HAP-1 (cell line): ENCODE results near the gene RXRA.
"Not testable (repeated sequence)": the region's sequence is repeated elsewhere in the genome, so short reads cannot be mapped to it uniquely, and the experiment has no call there.

Experiments used
- DNase-seq, 2 experiments: peaks; one replicate each; pipeline ENCODE4 v3.0.0-alpha.2; 2016 to 2020; ENCODE audit warnings: low spot score in 2 of 2
- H3K27me3 ChIP-seq: fragments of 250-450 bp; sonication (Bioruptor Pico); 2 replicates; pipeline ENCODE4 v1.5.1; 2020; ENCODE audit warnings: low read depth, mild to moderate bottlenecking, moderate library complexity
- H3K36me3 ChIP-seq: fragments of 250-450 bp; sonication (Bioruptor Pico); replicated peaks from 2 replicates; pipeline ENCODE4 v1.5.1; 2020; ENCODE audit warnings: mild to moderate bottlenecking
- H3K4me1 ChIP-seq: fragments of 250-450 bp; sonication (Bioruptor Pico); 2 replicates; pipeline ENCODE4 v1.5.1; 2020; ENCODE audit warnings: mild to moderate bottlenecking
- H3K4me3 ChIP-seq: fragments of 250-450 bp; sonication (Bioruptor Pico); 2 replicates; pipeline ENCODE4 v1.5.1; 2020; ENCODE audit warnings: mild to moderate bottlenecking, moderate library complexity
- H3K9me3 ChIP-seq: fragments of 250-450 bp; sonication (Bioruptor Pico); 2 replicates; pipeline ENCODE4 v1.5.1; 2020; ENCODE audit warnings: mild to moderate bottlenecking, moderate library complexity
- in situ Hi-C: fragments of 300-500 bp; cut with MboI; formaldehyde crosslinking; loops from 3 replicates; pipeline ENCODE4 v1.14.3; 2020; ENCODE audit warnings: low sequenced_read_pairs, inconsistent platforms, mixed read lengths

Gene RXRA

DNA sequence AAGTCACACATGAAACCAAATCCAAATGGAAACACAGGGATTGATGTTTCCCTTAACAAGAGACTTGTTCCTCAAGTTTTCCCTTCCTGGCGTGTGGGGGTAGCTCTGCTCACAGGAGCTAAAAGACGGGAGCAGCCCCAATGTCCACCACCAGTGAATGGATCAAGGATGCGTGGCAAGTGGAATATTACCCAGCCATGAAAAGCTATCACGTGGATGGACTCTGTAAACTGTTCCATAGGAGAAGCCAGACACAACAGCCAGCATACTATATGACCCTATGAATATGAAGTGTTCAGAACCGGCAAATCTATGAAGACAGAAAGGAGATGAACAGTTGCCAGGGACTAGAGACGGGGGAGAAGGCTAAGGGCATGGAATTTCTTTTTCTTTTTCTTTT, 28.3 kb upstream of the RXRA start:
- no peak for DNase-seq
- Histone ChIP-seq H3K9me3 (no peaks in the 10 kb centered on the region), H3K27me3 (no peaks in the 10 kb centered on the region), H3K4me3 (no peak overlapping the region), H3K36me3 (no peaks in the 10 kb centered on the region), H3K4me1 (no peaks in the 10 kb centered on the region)
- in situ Hi-C loops: no loop called here

DNA sequence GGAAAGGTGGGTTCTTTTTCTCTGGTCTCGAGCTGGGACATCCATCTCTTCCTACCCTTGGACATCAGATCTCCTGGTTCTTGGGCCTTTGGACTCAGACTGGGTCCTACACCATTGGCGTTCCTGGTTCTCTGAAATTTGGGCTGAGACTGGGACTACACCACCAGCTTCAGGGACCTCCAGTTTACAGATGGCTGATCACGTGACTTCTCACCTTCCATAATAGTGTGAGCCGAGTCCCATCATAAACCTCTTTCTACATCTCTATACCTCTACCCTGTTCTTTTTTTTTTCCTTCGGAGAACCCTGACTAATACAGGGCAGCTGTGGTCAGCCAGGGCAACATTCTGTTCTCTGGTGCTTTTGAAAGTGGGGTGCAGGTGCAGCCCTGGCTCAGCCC, 27.2 kb upstream of the RXRA start:
- no peaks in the 10 kb centered on the region for H3K4me1 ChIP-seq
- H3K27me3 ChIP-seq: no peaks in the 10 kb centered on the region
- in situ Hi-C loops: no loop called here
- no peak for DNase-seq
- H3K4me3 ChIP-seq: no peak overlapping the region
- no peaks in the 10 kb centered on the region for H3K36me3 ChIP-seq
- no peaks in the 10 kb centered on the region for H3K9me3 ChIP-seq

DNA sequence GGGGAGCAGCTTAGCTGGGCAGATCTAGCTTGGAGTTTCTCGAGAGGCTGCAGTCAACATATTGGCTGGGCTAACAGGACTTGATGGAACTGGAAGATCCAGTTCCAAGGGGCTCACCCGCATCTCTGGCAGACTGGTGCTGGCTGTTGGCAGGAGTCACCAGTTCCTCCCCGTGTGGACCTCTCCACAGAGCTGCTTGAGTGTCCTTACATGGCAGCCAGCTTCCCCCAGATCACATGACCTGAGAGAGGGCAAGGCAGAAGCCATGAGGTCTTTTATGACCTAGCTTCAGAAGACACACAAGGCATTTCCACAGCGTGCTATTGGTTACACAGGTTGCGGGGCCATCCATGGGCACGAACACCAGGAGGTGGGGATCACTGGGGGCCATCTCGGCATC, 26.4 kb upstream of the RXRA start:
- no peak for DNase-seq
- no peaks in the 10 kb centered on the region for H3K27me3 ChIP-seq
- H3K36me3 ChIP-seq: no peaks in the 10 kb centered on the region
- H3K9me3 ChIP-seq: no peaks in the 10 kb centered on the region
- no peaks in the 10 kb centered on the region for H3K4me1 ChIP-seq
- no peak overlapping the region for H3K4me3 ChIP-seq
- in situ Hi-C loops: no loop called here

DNA sequence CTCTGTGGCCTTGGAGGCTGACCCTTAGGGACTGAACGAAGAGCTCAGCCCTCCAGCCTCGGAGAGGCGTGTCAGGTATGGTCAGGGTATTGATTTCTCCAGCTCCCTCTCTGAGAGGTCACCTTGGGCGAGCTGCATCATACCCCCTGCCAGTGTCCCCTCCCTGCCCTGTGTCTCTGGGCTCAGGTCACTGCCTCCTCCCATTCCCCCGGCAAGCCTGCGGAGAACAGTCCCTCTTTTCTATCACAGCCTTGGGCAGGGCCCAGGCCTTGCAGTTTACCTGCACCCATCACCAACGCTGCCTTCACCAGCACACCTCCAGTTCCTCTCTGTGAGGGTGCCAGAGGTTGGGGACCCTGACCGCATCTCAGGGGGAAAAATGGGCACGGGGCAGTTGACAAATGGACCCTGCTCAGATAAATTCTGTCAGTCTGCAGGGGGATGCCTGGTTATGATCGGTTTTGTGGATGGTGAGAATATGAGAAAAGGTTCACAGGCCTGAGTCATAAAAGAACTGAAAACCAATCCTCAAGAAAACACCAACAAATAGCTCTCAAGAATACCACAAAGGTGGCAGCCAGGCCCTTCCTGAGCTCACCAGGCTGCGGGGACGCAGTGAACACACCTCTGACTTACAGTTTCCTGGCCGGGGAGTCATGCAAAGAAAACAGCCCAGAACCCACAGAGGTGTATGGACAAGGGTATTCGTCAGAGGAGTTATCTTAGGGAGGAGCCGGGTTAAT, 24.7 kb upstream of the RXRA start:
- Histone ChIP-seq H3K4me3 (no peak overlapping the region), H3K4me1 (no peaks in the 10 kb centered on the region), H3K36me3 (no peaks in the 10 kb centered on the region), H3K9me3 (no peaks in the 10 kb centered on the region), H3K27me3 (no peaks in the 10 kb centered on the region)
- in situ Hi-C loops: no loop called here
- no peak for DNase-seq

DNA sequence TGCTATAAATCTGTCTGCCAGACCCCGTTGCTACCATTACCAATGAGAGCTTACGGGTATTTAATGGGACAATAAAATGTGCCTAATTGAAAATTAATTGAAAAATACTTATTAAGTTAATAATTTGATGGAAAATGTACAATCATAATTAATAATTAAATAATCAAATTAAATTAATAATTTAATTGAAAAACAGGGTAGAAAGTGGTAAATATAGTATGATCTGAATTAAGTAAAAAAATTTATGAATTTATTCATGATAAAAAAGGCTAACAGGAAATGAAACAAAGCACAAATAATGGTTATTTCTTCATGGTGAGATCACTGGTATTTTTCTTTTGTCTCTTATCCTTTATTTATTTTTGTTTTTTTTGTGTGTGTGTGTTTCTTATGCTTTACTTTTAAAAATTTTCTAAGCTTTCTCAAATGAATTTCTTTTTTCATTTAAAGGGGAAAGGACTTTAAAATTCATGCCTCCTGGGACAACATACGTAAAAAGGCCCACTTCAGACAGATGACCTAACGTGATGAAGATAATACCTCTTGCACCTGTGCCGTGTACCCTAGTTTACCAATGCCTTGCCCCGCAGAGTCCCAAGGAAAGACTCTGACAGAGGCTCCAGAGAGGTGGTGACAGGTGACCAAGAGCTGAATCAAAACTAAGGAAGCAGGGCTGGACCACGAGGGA, 24.0 kb upstream of the RXRA start:
- no peak for DNase-seq
- Histone ChIP-seq H3K4me1 (no peaks in the 10 kb centered on the region), H3K9me3 (no peaks in the 10 kb centered on the region), H3K36me3 (no peaks in the 10 kb centered on the region), H3K4me3 (no peak overlapping the region), H3K27me3 (no peaks in the 10 kb centered on the region)
- in situ Hi-C loops: no loop called here

GRCh38 chr9:134303601-134304000, 22.7 kb upstream of the RXRA start:
- DNase-seq: no peak
- no peaks in the 10 kb centered on the region for H3K4me1 ChIP-seq
- in situ Hi-C loops: no loop called here
- no peaks in the 10 kb centered on the region for H3K9me3 ChIP-seq
- no peak overlapping the region for H3K4me3 ChIP-seq
- no peaks in the 10 kb centered on the region for H3K36me3 ChIP-seq
- no peaks in the 10 kb centered on the region for H3K27me3 ChIP-seq

- no peaks in the 10 kb centered on the region for H3K36me3 ChIP-seq
- no peak overlapping the region for H3K4me3 ChIP-seq
- no peaks in the 10 kb centered on the region for H3K27me3 ChIP-seq
- no peak for DNase-seq
- in situ Hi-C loops: no loop called here
- no peaks in the 10 kb centered on the region for H3K9me3 ChIP-seq
- no peaks in the 10 kb centered on the region for H3K4me1 ChIP-seq
Observed at GRCh38 chr9:134304261-134304660, 22.0 kb upstream of the RXRA start.

DNA sequence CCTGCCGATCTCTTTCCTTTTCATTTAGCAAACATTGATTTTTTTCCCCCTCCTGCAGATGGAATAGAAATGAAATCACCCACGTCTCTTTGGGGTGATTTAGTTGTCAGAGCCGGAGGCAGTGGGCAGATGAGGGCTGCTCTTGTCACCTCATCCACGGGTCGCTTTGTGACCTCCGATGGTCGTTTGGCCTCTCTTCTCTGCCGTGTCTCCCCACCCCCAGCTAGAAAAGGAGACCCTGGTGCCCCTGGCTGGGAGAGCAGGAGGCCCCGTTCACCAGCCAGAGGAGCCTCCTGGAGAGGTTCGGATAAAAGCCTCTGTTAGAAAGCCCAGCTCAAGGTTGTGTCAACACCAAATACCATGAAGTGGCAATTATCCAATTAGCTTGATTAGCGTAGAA, 21.6 kb upstream of the RXRA start:
- no peak for DNase-seq
- Histone ChIP-seq H3K9me3 (no peaks in the 10 kb centered on the region), H3K4me3 (no peak overlapping the region), H3K36me3 (no peaks in the 10 kb centered on the region), H3K27me3 (no peaks in the 10 kb centered on the region), H3K4me1 (no peaks in the 10 kb centered on the region)
- in situ Hi-C loops: no loop called here

DNA sequence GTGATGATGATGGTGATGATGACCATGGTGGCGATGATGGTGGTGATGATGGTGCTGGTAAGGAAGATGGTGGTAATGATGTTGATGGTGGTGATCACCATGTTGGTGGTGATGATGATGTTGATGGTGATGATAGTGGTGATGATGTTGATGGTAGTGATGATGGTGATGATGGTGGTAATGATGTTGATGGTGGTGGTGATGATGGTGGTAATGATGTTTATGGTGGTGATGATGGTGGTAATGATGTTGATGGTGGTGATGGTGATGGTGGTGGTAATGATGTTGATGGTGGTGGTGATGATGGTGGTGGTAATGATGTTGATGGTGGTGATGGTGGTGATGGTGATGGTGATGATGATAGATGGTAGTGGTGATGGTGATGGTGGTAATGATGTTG, 20.7 kb upstream of the RXRA start:
- Histone ChIP-seq H3K27me3 (no peaks in the 10 kb centered on the region), H3K36me3 (no peaks in the 10 kb centered on the region), H3K4me3 (no peak overlapping the region), H3K4me1 (no peaks in the 10 kb centered on the region), H3K9me3 (no peaks in the 10 kb centered on the region)
- in situ Hi-C loops: no loop called here
- no peak for DNase-seq

GRCh38 chr9:134306042-134306441, 20.2 kb upstream of the RXRA start:
- in situ Hi-C loops, H3K4me3 ChIP-seq, H3K27me3 ChIP-seq, H3K9me3 ChIP-seq, H3K36me3 ChIP-seq, DNase-seq, H3K4me1 ChIP-seq: not testable (repeated sequence)

- in situ Hi-C loops: no loop called here
- Histone ChIP-seq H3K36me3 (no peaks in the 10 kb centered on the region), H3K4me3 (no peak overlapping the region), H3K9me3 (no peaks in the 10 kb centered on the region), H3K27me3 (no peaks in the 10 kb centered on the region), H3K4me1 (no peaks in the 10 kb centered on the region)
- DNase-seq: no peak
Observed at GRCh38 chr9:134306636-134307600, 19.3 kb upstream of the RXRA start.

GRCh38 chr9:134307674-134308638, 18.3 kb upstream of the RXRA start:
- Histone ChIP-seq H3K9me3 (no peaks in the 10 kb centered on the region), H3K27me3 (peaks cover 5% of the 10 kb centered on the region), H3K4me1 (no peaks in the 10 kb centered on the region), H3K36me3 (no peaks in the 10 kb centered on the region), H3K4me3 (no peak overlapping the region)
- DNase-seq: no peak
- in situ Hi-C loops: no loop called here

DNA sequence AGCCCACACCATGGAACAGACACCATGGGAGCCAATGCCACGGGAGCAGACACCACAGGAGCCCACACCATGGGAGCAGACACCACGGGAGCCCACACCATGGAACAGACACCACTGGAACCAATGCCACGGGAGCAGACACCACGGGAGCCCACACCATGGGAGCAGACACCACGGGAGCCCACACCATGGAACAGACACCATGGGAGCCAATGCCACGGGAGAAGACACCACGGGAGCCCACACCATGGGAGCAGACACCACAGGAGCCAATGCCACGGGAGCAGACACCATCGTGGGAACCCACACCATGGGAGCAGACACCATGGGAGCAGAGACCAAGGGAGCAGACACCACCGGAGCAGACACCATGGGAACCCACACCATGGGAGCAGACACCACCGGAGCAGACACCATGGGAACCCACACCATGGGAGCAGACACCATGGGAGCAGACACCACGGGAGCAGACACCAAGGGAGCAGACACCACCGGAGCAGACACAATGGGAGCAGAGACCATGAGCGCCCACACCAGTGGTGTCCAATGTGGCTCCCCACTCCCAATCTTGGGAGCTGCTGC, 17.5 kb upstream of the RXRA start:
- in situ Hi-C loops, H3K27me3 ChIP-seq, H3K4me1 ChIP-seq, H3K9me3 ChIP-seq, H3K36me3 ChIP-seq, DNase-seq, H3K4me3 ChIP-seq: not testable (repeated sequence)
